Kidney (tissue), 14 donors: ENCODE measurements around the gene PACSIN2. TPM values are rescaled to one million over a fixed set of nuclear protein-coding genes. Genes with fewer than 3 reads are reported as not detected.

Source experiments
- DNase-seq, 5 donors: peaks; one replicate each; pipeline ENCODE4 v3.0.0-alpha.2; 2013 to 2020
- FAIRE-seq: peaks from 2 replicates; lab custom pipeline; 2012; peaks lifted over from hg19 to GRCh38; lab: Jason Lieb, UNC
- H3K27ac ChIP-seq, 2 donors: one replicate each; pipeline ENCODE4 v1.7.0; 2013; ENCODE audit warnings: low read depth in 2 of 2, low read length in 2 of 2, inconsistent platforms in 1 of 2
- H3K27me3 ChIP-seq: one replicate; pipeline ENCODE4 v1.7.1; 2013; ENCODE audit warnings: low read length, inconsistent platforms; ENCODE audit not compliant: control insufficient read depth, insufficient read depth
- H3K36me3 ChIP-seq, 3 donors: one replicate each; pipeline versions ENCODE4 v1.7.0 to v1.7.1; 2013; ENCODE audit warnings: low read length in 3 of 3, control low read depth in 1 of 3, inconsistent platforms in 1 of 3; ENCODE audit not compliant: insufficient read depth in 3 of 3, control insufficient read depth in 2 of 3
- H3K4me1 ChIP-seq, 3 donors: one replicate each; pipeline versions ENCODE4 v1.7.0 to v1.7.1; 2013; ENCODE audit warnings: low read length in 3 of 3, inconsistent platforms in 1 of 3, low read depth in 1 of 3; ENCODE audit not compliant: control insufficient read depth in 2 of 3, insufficient read depth in 2 of 3
- H3K4me3 ChIP-seq, 3 donors: one replicate each; pipeline versions ENCODE4 v1.7.0 to v1.8.1; 2013; ENCODE audit warnings: low read length in 3 of 3, control low read depth in 1 of 3, inconsistent platforms in 1 of 3
- H3K9ac ChIP-seq, 3 donors: one replicate each; pipeline versions ENCODE4 v1.7.0 to v1.7.1; 2013; ENCODE audit warnings: low read length in 3 of 3, control low read depth in 1 of 3, inconsistent platforms in 1 of 3
- H3K9me3 ChIP-seq, 3 donors: one replicate each; pipeline versions ENCODE4 v1.7.0 to v1.7.1; 2013; ENCODE audit warnings: low read length in 3 of 3, control low read depth in 1 of 3, inconsistent platforms in 1 of 3; ENCODE audit not compliant: control insufficient read depth in 2 of 3, insufficient read depth in 1 of 3
- intact Hi-C: fragments of 100-400 bp; cut with DNase I; formaldehyde crosslinking; loops from one replicate; pipeline ENCODE4 v1.11.1; 2022
- polyA plus RNA-seq: library from polyadenylated mRNA; stranded (reverse); fragments of 350-450 nt; fragmentation: Illumina TruSeq; extraction: RNeasy Lipid Tissue Mini Kit (QIAGEN cat#74804); gene quantifications from one replicate; pipeline ENCODE4 v1.2.3, GENCODE V29; 2014; ENCODE audit warnings: low read depth, low replicate concordance; ENCODE audit not compliant: insufficient read depth
- total RNA-seq: library from RNA; stranded (reverse); fragmentation: NEBNext Ultra II Directional; extraction: Animal tissue kit (Norgen Biotek cat#: 25700); gene quantifications from one replicate; pipeline ENCODE4 v1.2.1, GENCODE V29; 2021
- TF ChIP-seq, protein P1 (sequence below): IDR thresholded peaks from 3 replicates; pipeline ENCODE4 v1.5.1; 2012; ENCODE audit warnings: mild to moderate bottlenecking, moderate library complexity, borderline replicate concordance; ENCODE audit not compliant: insufficient read depth; ENCODE audit errors: extremely low read depth
- donor health status: control.
- donor health status: control.
- donor health status: control.
- donor health status: control.
- donor health status: control.
- donor health status: DM: yes; HTN: yes; CAD: no.
- donor health status: Normal renal cell carcinoma (clear cell type).

The PACSIN2 gene
- total and polyA plus RNA-seq, 2 donors from 2014 or later: 56.3 to 105 TPM

- Histone ChIP-seq H3K9ac (no peak overlapping the region), H3K27ac (no peak overlapping the region), H3K36me3 (peaks cover 0 to 18% (median 0%) of the 10 kb centered on the region in 3 donors), H3K4me1 (peaks cover 0 to 10% (median 9%) of the 10 kb centered on the region in 3 donors), H3K9me3 (no peaks in the 10 kb centered on the region), H3K27me3 (no peaks in the 10 kb centered on the region), H3K4me3 (no peak overlapping the region)
- TF ChIP-seq, protein P1, sequence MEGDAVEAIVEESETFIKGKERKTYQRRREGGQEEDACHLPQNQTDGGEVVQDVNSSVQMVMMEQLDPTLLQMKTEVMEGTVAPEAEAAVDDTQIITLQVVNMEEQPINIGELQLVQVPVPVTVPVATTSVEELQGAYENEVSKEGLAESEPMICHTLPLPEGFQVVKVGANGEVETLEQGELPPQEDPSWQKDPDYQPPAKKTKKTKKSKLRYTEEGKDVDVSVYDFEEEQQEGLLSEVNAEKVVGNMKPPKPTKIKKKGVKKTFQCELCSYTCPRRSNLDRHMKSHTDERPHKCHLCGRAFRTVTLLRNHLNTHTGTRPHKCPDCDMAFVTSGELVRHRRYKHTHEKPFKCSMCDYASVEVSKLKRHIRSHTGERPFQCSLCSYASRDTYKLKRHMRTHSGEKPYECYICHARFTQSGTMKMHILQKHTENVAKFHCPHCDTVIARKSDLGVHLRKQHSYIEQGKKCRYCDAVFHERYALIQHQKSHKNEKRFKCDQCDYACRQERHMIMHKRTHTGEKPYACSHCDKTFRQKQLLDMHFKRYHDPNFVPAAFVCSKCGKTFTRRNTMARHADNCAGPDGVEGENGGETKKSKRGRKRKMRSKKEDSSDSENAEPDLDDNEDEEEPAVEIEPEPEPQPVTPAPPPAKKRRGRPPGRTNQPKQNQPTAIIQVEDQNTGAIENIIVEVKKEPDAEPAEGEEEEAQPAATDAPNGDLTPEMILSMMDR: no peak
- DNase-seq (no peak), FAIRE-seq (no peak)
- intact Hi-C loops: no loop called here
These were observed 101.0 kb downstream of the PACSIN2 start for GRCh38 chr22:42913874-42914510.

GRCh38 chr22:42912059-42912458 is 102.9 kb downstream of the PACSIN2 start:
- no peaks in the 10 kb centered on the region for H3K9me3 ChIP-seq

GRCh38 chr22:42910221-42910942 is 104.6 kb downstream of the PACSIN2 start:
- no peak overlapping the region for H3K27ac ChIP-seq
- DNase-seq: peak in 4 of 5 donors; percentile 42 to 58 (median 48)
- no peak overlapping the region for H3K4me3 ChIP-seq
- TF ChIP-seq, protein P1: no peak
- H3K4me1 ChIP-seq: peaks cover 0 to 12% (median 0%) of the 10 kb centered on the region in 3 donors
- peaks cover 0 to 18% (median 0%) of the 10 kb centered on the region in 3 donors for H3K36me3 ChIP-seq
- no peak overlapping the region for H3K9ac ChIP-seq
- FAIRE-seq: no peak
- intact Hi-C loops: no loop called here
- H3K9me3 ChIP-seq: no peaks in the 10 kb centered on the region
- H3K27me3 ChIP-seq: no peaks in the 10 kb centered on the region

More at GRCh38 chr22:42912059-42912458, 102.9 kb downstream of the PACSIN2 start:
- intact Hi-C loops: no loop called here
- H3K9ac ChIP-seq: no peak overlapping the region
- no peak overlapping the region for H3K4me3 ChIP-seq
- TF ChIP-seq, protein P1: no peak
- no peaks in the 10 kb centered on the region for H3K27me3 ChIP-seq
- DNase-seq (no peak), FAIRE-seq (no peak)
- H3K36me3 ChIP-seq: peaks cover 0 to 18% (median 0%) of the 10 kb centered on the region in 3 donors
- H3K4me1 ChIP-seq: peaks cover 0 to 11% (median 5%) of the 10 kb centered on the region in 3 donors
- no peak overlapping the region for H3K27ac ChIP-seq
